Spleen (tissue), 11 donors: Measurements from ENCODE around the gene SPECC1. TPM values are rescaled to one million over a fixed set of nuclear protein-coding genes. Genes with fewer than 3 reads are reported as not detected.
A peak's percentile ranks its signal among the peaks of the same experiment; 100 is the strongest.

Experiments
- DNase-seq: peaks from one replicate; pipeline ENCODE4 v3.0.0-alpha.2; 2020
- H3K27ac ChIP-seq, 8 donors: fragments of 200-600 bp; sonication (generic) in 7 of 8; 1 replicate in 4 of 8; 2 replicates in 4 of 8; pipeline versions ENCODE4 v1.5.0 to v1.8.0; 2016 to 2021; ENCODE audit warnings: inconsistent platforms in 4 of 8, mild to moderate bottlenecking in 4 of 8, moderate library complexity in 1 of 8
- H3K27me3 ChIP-seq, 7 donors: fragments of 200-600 bp; sonication (generic) in 6 of 7; replicated peaks in 1 of 7; 1 replicate in 4 of 7; 2 replicates in 3 of 7; pipeline versions ENCODE4 v1.5.0 to v1.8.0; 2016 to 2021; ENCODE audit warnings: inconsistent platforms in 3 of 7, mild to moderate bottlenecking in 1 of 7
- H3K36me3 ChIP-seq, 6 donors: fragments of 200-600 bp; sonication (generic) in 5 of 6; 1 replicate in 4 of 6; 2 replicates in 2 of 6; pipeline versions ENCODE4 v1.5.0 to v1.8.0; 2016 to 2021; ENCODE audit warnings: inconsistent platforms in 2 of 6
- H3K4me1 ChIP-seq, 6 donors: fragments of 200-600 bp; sonication (generic) in 5 of 6; 1 replicate in 3 of 6; 2 replicates in 3 of 6; pipeline versions ENCODE4 v1.5.0 to v1.8.0; 2016 to 2021; ENCODE audit warnings: inconsistent platforms in 3 of 6
- H3K4me3 ChIP-seq, 8 donors: fragments of 200-600 bp; sonication (generic) in 7 of 8; 1 replicate in 4 of 8; 2 replicates in 4 of 8; pipeline versions ENCODE4 v1.5.0 to v1.8.0; 2016 to 2021; ENCODE audit warnings: inconsistent platforms in 4 of 8, mild to moderate bottlenecking in 4 of 8, moderate library complexity in 2 of 8
- H3K9me3 ChIP-seq, 8 donors: fragments of 200-600 bp; sonication (generic) in 7 of 8; 1 replicate in 4 of 8; 2 replicates in 4 of 8; pipeline versions ENCODE4 v1.5.0 to v1.8.0; 2016 to 2021; ENCODE audit warnings: inconsistent platforms in 4 of 8
- POLR2A ChIP-seq, 3 donors: fragments of 450-650 bp; IDR thresholded peaks; one replicate each; pipeline ENCODE4 v1.5.1; 2017; ENCODE audit warnings: antibody characterized with exemption in 3 of 3, mild to moderate bottlenecking in 1 of 3
- POLR2AphosphoS5 ChIP-seq, 3 donors: sonication (generic); formaldehyde crosslinking; IDR thresholded peaks; one replicate each; pipeline ENCODE4 v1.5.1; 2017; ENCODE audit warnings: antibody characterized with exemption in 3 of 3
- WGBS, 5 donors: extraction: QIAGEN DNeasy Blood & Tissue Kit in 3 of 5; methylation state at CpG; one replicate each; pipeline versions ENCODE4 v1.1.5 to v1.1.7; 2013 to 2018; 5-methylcytosine and 5-hydroxymethylcytosine counted together
- intact Hi-C: fragments of 100-400 bp; cut with DNase I; formaldehyde crosslinking; loops from one replicate; pipeline ENCODE4 v1.15.0; 2023; ENCODE audit warnings: low total_unique reads
- polyA plus RNA-seq, 3 donors: library from polyadenylated mRNA; stranded (reverse); fragments of 200-250 nt; gene quantifications; one replicate each; pipeline ENCODE4 v1.2.1, GENCODE V29; 2013
- total RNA-seq, 7 donors: library from RNA; depleted of rRNA in 3 of 7; stranded (reverse); fragments of >200 nt in 3 of 7; fragmentation: NEBNext Ultra II Directional in 4 of 7; extraction: Animal tissue kit (Norgen Biotek cat#: 25700) in 4 of 7; gene quantifications; one replicate each; pipeline versions ENCODE4 v1.1.0 to v1.2.1, GENCODE V29; 2016 to 2021
- TF ChIP-seq, protein P1 (sequence below), 11 experiments: fragments of 200-600 bp in 7 of 11; fragments of 450-650 bp in 4 of 11; sonication (generic) in 4 of 11; IDR thresholded peaks in 8 of 11; conservative IDR thresholded peaks in 3 of 11; 1 replicate in 7 of 11; 2 replicates in 4 of 11; pipeline versions ENCODE4 v1.4.0 to v1.8.0; 2016 to 2021; ENCODE audit warnings: antibody characterized with exemption in 11 of 11, inconsistent platforms in 4 of 11, mild to moderate bottlenecking in 1 of 11
- donor health status: healthy with polysubstance abuse.
- donor health status: DM: no; HTN: no; CAD: no; lungs with moderate emphysema.
- donor health status: DM: no; HTN: no; CAD: no.
- donor health status: Bipolar disorder and iron deficiency.
- donor health status: healthy.
- donor health status: DM: no; HTN: no; CAD: no.
- donor health status: DM: yes; HTN: yes; CAD: no.

The SPECC1 gene
- total and polyA plus RNA-seq, 10 donors, result 7.4 to 129 (median 84.8) TPM

DNA sequence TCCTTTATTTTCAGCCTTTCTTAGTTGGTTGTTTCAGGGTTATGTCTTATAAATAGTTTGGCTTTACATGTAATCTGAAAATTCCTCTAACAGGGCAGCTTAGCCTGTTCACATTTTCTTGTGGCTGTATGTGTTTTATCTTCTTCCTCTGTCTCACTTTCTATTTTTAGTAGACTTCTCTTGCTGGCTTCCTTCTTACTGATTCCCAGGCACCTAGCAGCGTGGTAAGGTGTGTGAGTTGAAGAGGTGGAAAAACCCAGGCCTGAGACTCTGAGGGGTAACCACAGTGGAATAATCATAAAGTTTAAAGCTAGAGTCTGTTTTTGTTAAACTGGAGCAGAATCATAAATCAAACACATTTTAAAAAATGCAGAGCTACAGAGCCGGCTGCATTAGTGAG lies 267.3 kb downstream of the SPECC1 start:
- DNase-seq, result no peak
- WGBS, 5 donors, result 35 to 56% (median 45%) methylated on average over 2 of the region's 2 CpGs
- peaks cover 0 to 46% (median 11%) of the 10 kb centered on the region in 6 donors for H3K4me1 ChIP-seq

GRCh38 chr17:20278805-20279204 lies 269.6 kb downstream of the SPECC1 start:
- no peaks in the 10 kb centered on the region for H3K27me3 ChIP-seq
- intact Hi-C loops, result no loop called here
- peaks cover 9 to 58% (median 22%) of the 10 kb centered on the region in 6 donors for H3K4me1 ChIP-seq
- WGBS, 5 donors, result 67 to 94% (median 81%) methylated on average over 1 of the region's 1 CpG
- H3K27ac ChIP-seq, result no peak overlapping the region
- no peak overlapping the region for H3K4me3 ChIP-seq
- no peaks in the 10 kb centered on the region for H3K9me3 ChIP-seq
- no peak for DNase-seq
- peaks cover 0 to 4% (median 0%) of the 10 kb centered on the region in 6 donors for H3K36me3 ChIP-seq
- TF ChIP-seq, protein P1, sequence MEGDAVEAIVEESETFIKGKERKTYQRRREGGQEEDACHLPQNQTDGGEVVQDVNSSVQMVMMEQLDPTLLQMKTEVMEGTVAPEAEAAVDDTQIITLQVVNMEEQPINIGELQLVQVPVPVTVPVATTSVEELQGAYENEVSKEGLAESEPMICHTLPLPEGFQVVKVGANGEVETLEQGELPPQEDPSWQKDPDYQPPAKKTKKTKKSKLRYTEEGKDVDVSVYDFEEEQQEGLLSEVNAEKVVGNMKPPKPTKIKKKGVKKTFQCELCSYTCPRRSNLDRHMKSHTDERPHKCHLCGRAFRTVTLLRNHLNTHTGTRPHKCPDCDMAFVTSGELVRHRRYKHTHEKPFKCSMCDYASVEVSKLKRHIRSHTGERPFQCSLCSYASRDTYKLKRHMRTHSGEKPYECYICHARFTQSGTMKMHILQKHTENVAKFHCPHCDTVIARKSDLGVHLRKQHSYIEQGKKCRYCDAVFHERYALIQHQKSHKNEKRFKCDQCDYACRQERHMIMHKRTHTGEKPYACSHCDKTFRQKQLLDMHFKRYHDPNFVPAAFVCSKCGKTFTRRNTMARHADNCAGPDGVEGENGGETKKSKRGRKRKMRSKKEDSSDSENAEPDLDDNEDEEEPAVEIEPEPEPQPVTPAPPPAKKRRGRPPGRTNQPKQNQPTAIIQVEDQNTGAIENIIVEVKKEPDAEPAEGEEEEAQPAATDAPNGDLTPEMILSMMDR (IDR thresholded peaks at IDR 0.05 in 8 of 11, conservative IDR thresholded peaks at IDR 0.05 in 3 of 11), result no peak
- TF ChIP-seq POLR2A (IDR thresholded peaks at IDR 0.05), result no peak
- no peak for TF ChIP-seq POLR2AphosphoS5 (IDR thresholded peaks at IDR 0.05)

More for the DNA sequence above, 267.3 kb downstream of the SPECC1 start:
- Histone ChIP-seq H3K27me3 (no peaks in the 10 kb centered on the region), H3K9me3 (no peaks in the 10 kb centered on the region), H3K27ac (peak overlapping the region in 2 of 8 donors; percentile 18 to 22), H3K36me3 (peaks cover 0 to 11% (median 0%) of the 10 kb centered on the region in 6 donors), H3K4me3 (no peak overlapping the region)
- intact Hi-C loops, result no loop called here
- TF ChIP-seq, protein P1 (IDR thresholded peaks at IDR 0.05 in 8 of 11, conservative IDR thresholded peaks at IDR 0.05 in 3 of 11), result no peak
- TF ChIP-seq POLR2A (IDR thresholded peaks at IDR 0.05), result no peak
- no peak for TF ChIP-seq POLR2AphosphoS5 (IDR thresholded peaks at IDR 0.05)

DNA sequence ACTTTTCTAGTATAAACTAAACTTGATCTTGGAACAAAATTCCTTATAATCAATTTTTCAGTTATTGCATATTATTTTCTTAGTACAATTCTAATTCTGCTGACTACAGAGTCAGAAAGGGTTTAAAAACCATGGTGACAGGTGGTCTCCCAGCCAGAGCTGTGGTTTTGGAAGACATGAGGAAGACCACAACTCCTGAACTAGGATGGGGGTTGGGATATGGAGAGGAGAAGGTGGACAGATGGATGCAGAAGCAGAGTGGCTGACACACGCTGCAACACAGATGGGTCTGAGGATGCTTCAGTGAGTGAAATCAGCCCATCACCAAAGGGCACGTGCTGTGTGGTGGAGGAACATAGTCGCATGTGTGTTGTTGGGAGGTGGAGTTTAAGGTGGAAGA lies 270.5 kb downstream of the SPECC1 start:
- no peaks in the 10 kb centered on the region for H3K27me3 ChIP-seq
- WGBS, 5 donors, result 90 to 96% (median 94%) methylated on average over 3 of the region's 3 CpGs
- peaks cover 0 to 4% (median 0%) of the 10 kb centered on the region in 6 donors for H3K36me3 ChIP-seq
- H3K4me1 ChIP-seq, result peaks cover 9 to 58% (median 22%) of the 10 kb centered on the region in 6 donors
- no peak overlapping the region for H3K4me3 ChIP-seq
- DNase-seq, result no peak
- TF ChIP-seq, protein P1 (IDR thresholded peaks at IDR 0.05 in 8 of 11, conservative IDR thresholded peaks at IDR 0.05 in 3 of 11), result no peak
- no peak for TF ChIP-seq POLR2A (IDR thresholded peaks at IDR 0.05)
- no peak for TF ChIP-seq POLR2AphosphoS5 (IDR thresholded peaks at IDR 0.05)
- no peaks in the 10 kb centered on the region for H3K9me3 ChIP-seq
- H3K27ac ChIP-seq, result no peak overlapping the region
- intact Hi-C loops, result no loop called here

DNA sequence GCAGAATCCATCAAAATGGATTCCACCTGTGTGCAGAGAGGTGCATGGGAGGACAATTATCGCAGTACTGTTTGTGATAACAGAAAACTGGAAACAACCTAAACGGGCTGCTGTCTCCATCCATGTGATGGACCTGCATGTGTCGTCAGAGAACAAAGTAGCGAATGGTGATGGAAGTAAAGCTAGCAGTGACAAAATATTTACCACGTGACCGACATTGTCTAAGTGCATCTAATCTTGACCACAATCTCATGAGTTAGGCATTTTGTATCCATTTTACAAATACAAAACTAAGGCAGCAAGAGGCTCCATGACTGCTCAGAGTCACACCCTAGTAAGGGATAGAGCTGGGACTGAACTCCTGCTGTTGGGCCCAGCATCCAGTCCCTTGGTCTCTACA lies 270.9 kb downstream of the SPECC1 start:
- no peaks in the 10 kb centered on the region for H3K9me3 ChIP-seq
- WGBS, 5 donors, result 91 to 97% (median 95%) methylated on average over 6 of the region's 6 CpGs
- no peaks in the 10 kb centered on the region for H3K27me3 ChIP-seq
- no peak for DNase-seq
- H3K36me3 ChIP-seq, result peaks cover 0 to 4% (median 0%) of the 10 kb centered on the region in 6 donors
- intact Hi-C loops, result no loop called here
- no peak for TF ChIP-seq POLR2AphosphoS5 (IDR thresholded peaks at IDR 0.05)
- TF ChIP-seq, protein P1 (IDR thresholded peaks at IDR 0.05 in 8 of 11, conservative IDR thresholded peaks at IDR 0.05 in 3 of 11), result no peak
- no peak for TF ChIP-seq POLR2A (IDR thresholded peaks at IDR 0.05)
- peak overlapping the region in 1 of 8 donors; percentile 57 for H3K27ac ChIP-seq
- H3K4me3 ChIP-seq, result no peak overlapping the region
- peaks cover 9 to 58% (median 22%) of the 10 kb centered on the region in 6 donors for H3K4me1 ChIP-seq
